H1 (cell line): Measurements from ENCODE around the gene HERC3. TPM values are rescaled to one million over a fixed set of nuclear protein-coding genes. Genes with fewer than 3 reads are reported as not detected.

Source experiments
- EGR1 ChIP-seq: IDR thresholded peaks from 2 replicates; pipeline ENCODE4 v1.6.1; 2011; ENCODE audit warnings: low read depth, low read length, borderline replicate concordance
- PHF8 ChIP-seq: fragments of 200-600 bp; sonication (generic); conservative IDR thresholded peaks from 2 replicates; pipeline ENCODE4 v1.7.1; 2012; ENCODE audit warnings: low read depth, mild to moderate bottlenecking, inconsistent platforms, low read length, moderate library complexity
- polyA plus RNA-seq, 7 experiments: library from polyadenylated mRNA; depleted of rRNA in 3 of 7; stranded (reverse) in 5 of 7; unstranded in 2 of 7; fragments of >200 nt in 5 of 7; fragments of 200-250 nt in 2 of 7; gene quantifications; 1 replicate in 5 of 7; 2 replicates in 1 of 7; 4 replicates in 1 of 7; pipeline versions ENCODE4 v1.2.1 to v1.2.3, GENCODE V29; 2011 to 2013; ENCODE audit warnings: missing spikeins in 2 of 7, mixed read lengths in 2 of 7
- total RNA-seq: library from RNA; stranded (reverse); fragmentation: NEBNext Ultra II Directional; extraction: Animal tissue kit (Norgen Biotek cat#: 25700); gene quantifications from 2 replicates; pipeline ENCODE4 v1.2.1, GENCODE V29; 2021

HERC3 gene
- total and polyA plus RNA-seq, 2 of the 8 experiments (the other 6 are each of a cell fraction or from before 2014, with no cell fraction given) = 1.4 to 5.7 TPM

GRCh38 chr4:88623097-88623496, 30.8 kb downstream of the HERC3 start (continued):
- TF ChIP-seq PHF8 = no peak
- TF ChIP-seq EGR1 = no peak
